K562 (cell line): ENCODE results near the gene LY6G6C. TPM values are rescaled to one million over a fixed set of nuclear protein-coding genes. Genes with fewer than 3 reads are reported as not detected.

ENCODE experiments used
- BRCA1 ChIP-seq, 2 experiments: fragments of 450-650 bp in 1 of 2; sonication (generic) in 1 of 2; formaldehyde crosslinking in 1 of 2; IDR thresholded peaks; 2 replicates each; pipeline versions ENCODE4 v1.5.0 to v1.6.1; 2017 to 2020; ENCODE audit warnings: mild to moderate bottlenecking in 1 of 2, missing genetic modification reagents in 1 of 2
- E2F5 ChIP-seq: sonication (generic); formaldehyde crosslinking; IDR thresholded peaks from 2 replicates; pipeline ENCODE4 v1.8.0; 2022; ENCODE audit warnings: mild to moderate bottlenecking, missing genetic modification reagents
- GTF2A2 ChIP-seq: IDR thresholded peaks from 2 replicates; pipeline ENCODE4 v1.6.1; 2016; ENCODE audit warnings: mild to moderate bottlenecking, missing genetic modification characterization, missing compliant biosample characterization
- MED1 ChIP-seq: sonication (generic); formaldehyde crosslinking; IDR thresholded peaks from 2 replicates; pipeline ENCODE4 v1.8.1; 2023; ENCODE audit warnings: missing genetic modification reagents, borderline replicate concordance
- NCOR1 ChIP-seq: fragments of 450-650 bp; IDR thresholded peaks from 2 replicates; pipeline ENCODE4 v1.6.1; 2016; ENCODE audit warnings: mild to moderate bottlenecking, moderate library complexity
- POLR2AphosphoS2 ChIP-seq: IDR thresholded peaks from 2 replicates; pipeline ENCODE4 v1.6.1; 2012; ENCODE audit warnings: low read length, improper control_type of control experiment
- POLR2G ChIP-seq: fragments of 200-400 bp; formaldehyde crosslinking; IDR thresholded peaks from 2 replicates; pipeline ENCODE4 v1.6.1; 2017; ENCODE audit warnings: low read depth, mild to moderate bottlenecking, antibody characterized with exemption, low read length, moderate library complexity
- PTTG1 ChIP-seq: fragments of 450-650 bp; IDR thresholded peaks from 2 replicates; pipeline ENCODE4 v1.6.1; 2016; ENCODE audit warnings: low read depth, mild to moderate bottlenecking, missing genetic modification characterization, missing compliant biosample characterization
- RB1 ChIP-seq: fragments of 450-650 bp; IDR thresholded peaks from 2 replicates; pipeline ENCODE4 v1.6.1; 2017; ENCODE audit warnings: low read depth, mild to moderate bottlenecking
- RBFOX2 ChIP-seq: fragments of 200-400 bp; formaldehyde crosslinking; IDR thresholded peaks from 2 replicates; pipeline ENCODE4 v1.6.1; 2017; ENCODE audit warnings: low read depth, mild to moderate bottlenecking, low read length, moderate library complexity
- RFX5 ChIP-seq: IDR thresholded peaks from 2 replicates; pipeline ENCODE4 v1.6.1; 2011; ENCODE audit warnings: low read depth, mild to moderate bottlenecking, improper control_type of control experiment, low read length
- STAT6 ChIP-seq: sonication (generic); formaldehyde crosslinking; IDR thresholded peaks from 2 replicates; pipeline ENCODE4 v1.8.1; 2023; ENCODE audit warnings: mild to moderate bottlenecking, missing genetic modification reagents
- TARDBP ChIP-seq: fragments of 450-650 bp; IDR thresholded peaks from 2 replicates; pipeline ENCODE4 v1.6.1; 2016
- TBP ChIP-seq: optimal IDR thresholded peaks from 2 replicates; pipeline ENCODE3; 2011; ENCODE audit warnings: low read depth, low read length, improper control_type of control experiment
- TEAD4 ChIP-seq, 2 experiments: sonication (generic) in 1 of 2; formaldehyde crosslinking in 1 of 2; IDR thresholded peaks; 2 replicates each; pipeline versions ENCODE4 v1.6.1 to v1.8.0; 2012 to 2022; ENCODE audit warnings: borderline replicate concordance in 1 of 2, inconsistent platforms in 1 of 2, low read length in 1 of 2, mild to moderate bottlenecking in 1 of 2, missing genetic modification reagents in 1 of 2
- THAP12 ChIP-seq: fragments of 250-450 bp; sonication (Bioruptor Pico); IDR thresholded peaks from 2 replicates; pipeline ENCODE4 v1.9.0; 2021; ENCODE audit warnings: mild to moderate bottlenecking, inconsistent platforms
- WHSC1 ChIP-seq: IDR thresholded peaks from one replicate; pipeline ENCODE4 v1.6.1; 2012; ENCODE audit warnings: low read length, control low read depth, inconsistent platforms
- ZNF561 ChIP-seq: fragments of 450-650 bp; formaldehyde crosslinking; conservative IDR thresholded peaks from 2 replicates; pipeline ENCODE4 v1.4.0; 2020; ENCODE audit warnings: mild to moderate bottlenecking, moderate library complexity
- polyA plus RNA-seq, 8 experiments: library from polyadenylated mRNA; depleted of rRNA in 4 of 8; stranded (reverse) in 5 of 8; unstranded in 3 of 8; fragments of >200 nt; fragmentation: Nextera tagmentation in 2 of 8; fragmentation: Illumina TruSeq in 1 of 8; extraction: Ambion mirVana in 2 of 8; extraction: Trizol in 1 of 8; gene quantifications; 2 replicates each; pipeline versions ENCODE4 v1.2.1 to v1.2.3, GENCODE V29; 2011 to 2014; ENCODE audit warnings: inconsistent platforms in 1 of 8, missing spikeins in 1 of 8
- total RNA-seq, 7 experiments: library from RNA; depleted of rRNA in 6 of 7; stranded (reverse); fragments of >200 nt in 6 of 7; fragmentation: Illumina TruSeq in 2 of 7; extraction: Trizol in 2 of 7; gene quantifications; 2 replicates each; pipeline versions ENCODE4 v1.2.1 to v1.2.3, GENCODE V29; 2011 to 2021; ENCODE audit warnings: low replicate concordance in 1 of 7

LY6G6C gene
- total and polyA plus RNA-seq, 9 of the 15 experiments (the other 6 are each of a cell fraction or from before 2014, with no cell fraction given) = 0.06 to 0.20 TPM; not detected in 7

GRCh38 chr6:31691564-31692108 is 29.9 kb downstream of the LY6G6C start (continued):
- TF ChIP-seq THAP12 (CRISPR knock-in tag) = peak; percentile 69; the same call in 1 of the 2 replicates
- no peak for TF ChIP-seq NCOR1
- no peak for TF ChIP-seq TBP
- peak; percentile 42; the same call in 1 of the 2 replicates for TF ChIP-seq POLR2G
- no peak for TF ChIP-seq BRCA1 (IDR thresholded peaks at IDR 0.05)
- TF ChIP-seq BRCA1 (CRISPR knock-in tag; IDR thresholded peaks at IDR 0.05) = no peak
- 0 out of 2 replicates have a peak, but pooled peaks have one; percentile 27 for TF ChIP-seq GTF2A2 (tag)
- TF ChIP-seq MED1 = no peak
- TF ChIP-seq E2F5 = no peak
- no peak for TF ChIP-seq TEAD4 (IDR thresholded peaks at IDR 0.05; ENCODE audit: low read length)
- TF ChIP-seq TEAD4 (CRISPR knock-in tag; IDR thresholded peaks at IDR 0.05; ENCODE audit: borderline replicate concordance) = no peak
- TF ChIP-seq RBFOX2 = peak; percentile 28
- no peak for TF ChIP-seq POLR2AphosphoS2
- no peak for TF ChIP-seq ZNF561 (CRISPR knock-in tag)
- no peak for TF ChIP-seq RFX5
- peak; percentile 53; the same call in 1 of the 2 replicates for TF ChIP-seq STAT6 (CRISPR knock-in tag)
- peak; percentile 74 for TF ChIP-seq WHSC1
- TF ChIP-seq TARDBP = no peak
- 0 out of 2 replicates have a peak, but pooled peaks have one; percentile 30 for TF ChIP-seq RB1
- no peak for TF ChIP-seq PTTG1 (tag)
- TF ChIP-seq, all 486 proteins: peak for 9
